HFF-Myc (cell line): ENCODE data around the gene RPL34.

Experiments used
- DNase-seq: peaks from one replicate; pipeline ENCODE4 v3.0.0-alpha.2; 2011; ENCODE audit warnings: low read depth; ENCODE audit errors: extremely low read depth
- H3K4me3 ChIP-seq: replicated peaks from 2 replicates; pipeline ENCODE4 v1.5.1; 2011; ENCODE audit warnings: low read depth, mild to moderate bottlenecking, control low read depth, low read length
- CTCF ChIP-seq: IDR thresholded peaks from 2 replicates; pipeline ENCODE4 v1.5.1; 2012; ENCODE audit warnings: mild to moderate bottlenecking, low read depth, low read length, control low read depth; ENCODE audit errors: missing control alignments

RPL34 gene

GRCh38 chr4:108602163-108602562 lies 18.2 kb upstream of the RPL34 start:
- DNase-seq, result no peak
- H3K4me3 ChIP-seq, result no peak overlapping the region
- TF ChIP-seq CTCF, result no peak

GRCh38 chr4:108607079-108607815 lies 13.1 kb upstream of the RPL34 start:
- no peak for DNase-seq
- H3K4me3 ChIP-seq, result no peak overlapping the region
- no peak for TF ChIP-seq CTCF

DNA sequence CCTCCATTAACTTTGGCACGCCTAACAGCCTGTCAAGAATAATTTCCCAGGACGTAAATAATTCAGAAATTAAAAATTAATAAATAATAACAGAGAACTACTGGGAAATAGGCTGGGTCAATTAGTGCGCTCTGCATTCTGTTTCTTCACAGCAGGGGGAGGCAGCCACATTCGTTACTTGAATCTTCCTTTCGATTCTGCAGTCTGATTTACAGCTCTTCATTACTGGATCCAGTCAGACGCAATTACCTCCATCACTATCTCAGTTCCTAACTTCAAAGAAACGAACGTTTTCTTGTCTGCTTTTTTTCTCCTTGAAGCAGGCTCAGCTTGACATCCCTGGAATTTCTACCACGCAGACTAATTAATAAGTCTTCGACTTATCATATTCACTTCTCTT lies 9.0 kb upstream of the RPL34 start:
- TF ChIP-seq CTCF, result peak; percentile 10
- H3K4me3 ChIP-seq, result 0 out of 2 replicates have a peak overlapping the region, but pooled peaks have one; percentile 20
- DNase-seq, result no peak

- no peak overlapping the region for H3K4me3 ChIP-seq
- TF ChIP-seq CTCF, result no peak
- DNase-seq, result no peak
Observed at GRCh38 chr4:108612365-108612764, 8.0 kb upstream of the RPL34 start.

GRCh38 chr4:108619372-108620100 lies 840 bp upstream of the RPL34 start:
- no peak for DNase-seq
- peak overlapping the region; percentile 90 for H3K4me3 ChIP-seq
- no peak for TF ChIP-seq CTCF

DNA sequence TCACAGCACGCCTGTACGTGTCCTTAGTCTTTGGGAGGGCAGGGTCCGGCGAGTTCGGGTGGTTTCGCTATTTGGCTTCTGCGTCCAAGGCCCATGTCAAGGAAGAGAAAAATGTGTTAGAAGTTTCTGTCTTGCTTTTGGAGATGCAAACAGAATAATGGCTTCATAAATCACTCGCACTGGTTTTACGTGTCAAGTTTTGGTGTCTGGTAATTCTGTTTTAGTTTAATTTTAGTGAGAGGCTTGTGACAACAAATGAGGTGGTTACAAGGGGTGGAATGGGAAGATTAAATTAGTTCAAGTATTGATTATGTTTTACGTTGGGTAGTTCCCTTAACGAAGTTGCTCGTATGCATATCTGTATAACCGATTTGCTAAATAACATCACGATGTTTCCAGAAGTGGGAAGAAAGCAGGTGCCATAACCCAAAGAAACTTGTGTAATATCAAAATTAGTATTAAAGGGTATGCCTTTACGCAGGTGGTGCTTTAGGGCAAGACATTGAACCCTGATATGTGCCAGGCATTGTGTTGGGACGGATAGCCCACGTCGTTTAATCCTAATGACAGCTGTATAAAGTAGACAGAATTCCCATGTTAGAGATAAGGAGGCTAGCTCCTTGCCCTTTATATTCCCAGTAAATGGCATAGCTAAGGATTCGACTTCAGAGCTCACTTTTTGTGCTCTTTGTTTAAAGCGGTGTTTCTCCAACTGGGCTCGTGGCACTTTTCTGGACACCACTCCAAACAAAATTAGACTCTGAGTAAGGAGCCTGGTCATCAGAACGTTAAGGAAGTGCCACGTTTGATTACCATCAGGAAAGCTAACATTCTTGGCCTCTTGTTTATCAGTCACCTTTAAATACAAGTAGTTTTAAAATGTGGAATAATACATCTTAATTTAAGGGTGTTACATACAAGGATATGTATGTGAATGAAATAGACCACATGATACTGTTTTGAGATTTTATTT lies 843 bp downstream of the RPL34 start:
- TF ChIP-seq CTCF, result no peak
- DNase-seq, result no peak

More for the DNA sequence above, 843 bp downstream of the RPL34 start:
- peak overlapping the region; percentile 90 for H3K4me3 ChIP-seq
